Psoas muscle (tissue), 8 donors: ENCODE data around the gene SYNGR1. TPM values are rescaled to one million over a fixed set of nuclear protein-coding genes. Genes with fewer than 3 reads are reported as not detected.

Experiments used
- ATAC-seq, 4 donors: fragments of 200-7000 bp; cut with Tn5 transposase; one replicate each; pipeline ENCODE4 v1.9.1; 2020; ENCODE audit warnings: moderate library complexity in 3 of 4, mild to moderate bottlenecking in 2 of 4
- DNase-seq, 2 donors: peaks; one replicate each; pipeline ENCODE4 v3.0.0-alpha.2; 2020
- H3K27ac ChIP-seq: fragments of 200-600 bp; one replicate; pipeline ENCODE4 v1.8.0; 2022
- H3K27me3 ChIP-seq, 3 donors: fragments of 200-600 bp in 1 of 3; one replicate each; pipeline versions ENCODE4 v1.6.1 to v1.8.0; 2013 to 2022; ENCODE audit warnings: low read length in 2 of 3, mild to moderate bottlenecking in 2 of 3, moderate library complexity in 1 of 3; ENCODE audit not compliant: insufficient read depth in 3 of 3
- H3K36me3 ChIP-seq, 2 donors: fragments of 200-600 bp in 1 of 2; one replicate each; pipeline versions ENCODE4 v1.6.1 to v1.8.0; 2013 to 2022; ENCODE audit warnings: low read depth in 1 of 2, mild to moderate bottlenecking in 1 of 2, moderate library complexity in 1 of 2; ENCODE audit not compliant: insufficient read depth in 1 of 2
- H3K4me1 ChIP-seq: fragments of 200-600 bp; one replicate; pipeline ENCODE4 v1.8.0; 2022
- H3K4me3 ChIP-seq: fragments of 200-600 bp; one replicate; pipeline ENCODE4 v1.8.0; 2022; ENCODE audit warnings: mild to moderate bottlenecking
- H3K9me3 ChIP-seq: fragments of 200-600 bp; one replicate; pipeline ENCODE4 v1.8.0; 2022
- WGBS, 3 donors: extraction: QIAGEN DNeasy Blood & Tissue Kit; methylation state at CpG; one replicate each; pipeline versions ENCODE4 v1.1.6 to v1.1.7; 2013; 5-methylcytosine and 5-hydroxymethylcytosine counted together
- intact Hi-C, 2 donors: fragments of 100-400 bp; cut with DNase I; formaldehyde crosslinking; loops; one replicate each; pipeline versions ENCODE4 v1.11.0 to v1.14.2; 2022
- polyA plus RNA-seq, 3 donors: library from polyadenylated mRNA; stranded (reverse); fragments of 200-250 nt; gene quantifications; one replicate each; pipeline ENCODE4 v1.2.3, GENCODE V29; 2013
- total RNA-seq, 4 donors: library from RNA; stranded (reverse); fragmentation: NEBNext Ultra II Directional in 2 of 4; extraction: Animal tissue kit (Norgen Biotek cat#: 25700) in 2 of 4; gene quantifications; one replicate each; pipeline versions ENCODE4 v1.2.1 to v1.2.4, GENCODE V29; 2021 to 2023
- TF ChIP-seq, protein P1 (sequence below): fragments of 200-600 bp; IDR thresholded peaks from one replicate; pipeline ENCODE4 v1.8.0; 2022; ENCODE audit warnings: antibody characterized with exemption
- donor health status: healthy with polysubstance abuse.
- donor health status: DM: no; HTN: no; CAD: no; lungs with moderate emphysema.
- donor health status: Bipolar disorder and iron deficiency.
- donor health status: healthy.
- donor health status: DM: yes; HTN: yes; CAD: no.
- donor health status: DM: no; HTN: no; CAD: no.
- donor health status: DM: no; HTN: no; CAD: no.
- donor health status: DM: yes; HTN: yes; CAD: no.

Gene SYNGR1
- total and polyA plus RNA-seq, 7 donors, result 15.3 to 39.9 (median 20.4) TPM

DNA sequence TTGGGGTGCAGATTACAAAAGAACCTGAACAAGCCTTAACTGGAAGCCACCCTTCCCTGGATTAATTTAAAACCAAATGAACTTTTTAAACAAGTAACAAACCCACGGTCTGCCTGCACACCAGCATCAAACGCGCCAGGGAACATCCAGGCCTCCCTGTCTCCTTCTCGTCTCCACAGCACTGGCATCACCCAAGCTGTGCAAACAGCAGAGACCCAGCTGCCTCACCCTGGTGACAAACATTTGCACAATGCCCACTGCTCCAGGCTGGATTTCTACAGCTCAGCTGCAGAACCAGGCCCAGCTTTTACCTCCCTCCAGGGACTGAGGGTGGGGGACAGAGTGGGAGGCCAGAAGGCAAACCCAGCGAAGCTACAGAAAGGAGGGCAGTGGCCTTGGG is 37.4 kb upstream of the SYNGR1 start:
- Histone ChIP-seq H3K27me3 (no peaks in the 10 kb centered on the region), H3K27ac (no peak overlapping the region)
- intact Hi-C loops, result loop anchor here (5.0 to 10.0 kb wide), 3 partner anchors 70 to 438 kb away; partner anchors contain the start of genes CBX6 (in 1 of the 2) and PDGFB (in 1 of the 2)

DNA sequence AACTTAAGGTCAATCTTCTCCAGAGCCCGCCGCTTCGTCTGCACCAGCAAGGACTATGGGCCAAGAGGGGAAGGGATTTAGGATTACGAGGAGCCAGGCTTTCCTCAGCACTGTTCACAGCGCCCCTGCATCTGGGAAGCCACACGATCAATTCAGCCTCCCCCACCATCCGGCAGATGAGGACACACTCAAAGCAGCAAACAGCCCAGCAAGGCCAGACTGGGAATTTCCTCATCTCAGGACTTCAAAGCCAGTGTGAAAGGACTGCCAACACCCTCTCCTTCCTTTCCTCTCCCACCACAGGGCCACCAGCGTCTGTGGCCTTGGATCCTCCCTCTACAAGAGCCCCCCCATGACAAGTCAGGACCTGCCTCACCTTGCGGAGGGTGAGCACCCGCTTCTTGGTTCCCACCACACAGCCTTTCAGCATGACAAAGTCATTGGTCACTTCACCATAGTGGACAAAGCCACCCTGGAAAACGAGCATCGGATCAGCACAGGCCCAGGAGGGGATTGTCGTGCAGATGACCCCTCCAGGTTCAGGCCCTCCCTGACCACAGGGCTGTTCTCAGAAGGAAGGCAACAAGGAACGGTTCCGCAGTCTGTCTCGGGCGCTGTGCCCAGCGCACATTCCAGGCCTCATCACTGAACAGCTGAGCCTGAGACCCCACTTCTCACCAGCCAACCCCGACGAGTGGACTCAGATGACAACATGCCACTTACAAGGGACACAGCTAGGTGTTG is 36.4 kb upstream of the SYNGR1 start:
- Histone ChIP-seq H3K36me3 (peaks cover 10 to 71% of the 10 kb centered on the region in 2 donors), H3K9me3 (no peaks in the 10 kb centered on the region), H3K4me3 (peak overlapping the region; percentile 15), H3K27me3 (no peaks in the 10 kb centered on the region), H3K4me1 (peaks cover 55% of the 10 kb centered on the region), H3K27ac (peak overlapping the region; percentile 26)
- ATAC-seq (no peak), DNase-seq (no peak)
- TF ChIP-seq, protein P1, sequence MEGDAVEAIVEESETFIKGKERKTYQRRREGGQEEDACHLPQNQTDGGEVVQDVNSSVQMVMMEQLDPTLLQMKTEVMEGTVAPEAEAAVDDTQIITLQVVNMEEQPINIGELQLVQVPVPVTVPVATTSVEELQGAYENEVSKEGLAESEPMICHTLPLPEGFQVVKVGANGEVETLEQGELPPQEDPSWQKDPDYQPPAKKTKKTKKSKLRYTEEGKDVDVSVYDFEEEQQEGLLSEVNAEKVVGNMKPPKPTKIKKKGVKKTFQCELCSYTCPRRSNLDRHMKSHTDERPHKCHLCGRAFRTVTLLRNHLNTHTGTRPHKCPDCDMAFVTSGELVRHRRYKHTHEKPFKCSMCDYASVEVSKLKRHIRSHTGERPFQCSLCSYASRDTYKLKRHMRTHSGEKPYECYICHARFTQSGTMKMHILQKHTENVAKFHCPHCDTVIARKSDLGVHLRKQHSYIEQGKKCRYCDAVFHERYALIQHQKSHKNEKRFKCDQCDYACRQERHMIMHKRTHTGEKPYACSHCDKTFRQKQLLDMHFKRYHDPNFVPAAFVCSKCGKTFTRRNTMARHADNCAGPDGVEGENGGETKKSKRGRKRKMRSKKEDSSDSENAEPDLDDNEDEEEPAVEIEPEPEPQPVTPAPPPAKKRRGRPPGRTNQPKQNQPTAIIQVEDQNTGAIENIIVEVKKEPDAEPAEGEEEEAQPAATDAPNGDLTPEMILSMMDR, result no peak
- WGBS, 3 donors, result 64 to 65% (median 64%) methylated on average over 20 of the region's 20 CpGs
- intact Hi-C loops, result loop anchor here (5.0 to 10.0 kb wide), 3 partner anchors 71 to 439 kb away; partner anchors contain the start of genes CBX6 (in 1 of the 2) and PDGFB (in 1 of the 2)

More for the DNA sequence above, 37.4 kb upstream of the SYNGR1 start:
- Histone ChIP-seq H3K4me1 (peaks cover 51% of the 10 kb centered on the region), H3K9me3 (no peaks in the 10 kb centered on the region), H3K4me3 (no peak overlapping the region), H3K36me3 (peaks cover 9 to 60% of the 10 kb centered on the region in 2 donors)
- DNase-seq (no peak), ATAC-seq (no peak)
- TF ChIP-seq, protein P1, result no peak
- 70 to 75% (median 74%) methylated on average over 5 of the region's 5 CpGs for WGBS, 3 donors

DNA sequence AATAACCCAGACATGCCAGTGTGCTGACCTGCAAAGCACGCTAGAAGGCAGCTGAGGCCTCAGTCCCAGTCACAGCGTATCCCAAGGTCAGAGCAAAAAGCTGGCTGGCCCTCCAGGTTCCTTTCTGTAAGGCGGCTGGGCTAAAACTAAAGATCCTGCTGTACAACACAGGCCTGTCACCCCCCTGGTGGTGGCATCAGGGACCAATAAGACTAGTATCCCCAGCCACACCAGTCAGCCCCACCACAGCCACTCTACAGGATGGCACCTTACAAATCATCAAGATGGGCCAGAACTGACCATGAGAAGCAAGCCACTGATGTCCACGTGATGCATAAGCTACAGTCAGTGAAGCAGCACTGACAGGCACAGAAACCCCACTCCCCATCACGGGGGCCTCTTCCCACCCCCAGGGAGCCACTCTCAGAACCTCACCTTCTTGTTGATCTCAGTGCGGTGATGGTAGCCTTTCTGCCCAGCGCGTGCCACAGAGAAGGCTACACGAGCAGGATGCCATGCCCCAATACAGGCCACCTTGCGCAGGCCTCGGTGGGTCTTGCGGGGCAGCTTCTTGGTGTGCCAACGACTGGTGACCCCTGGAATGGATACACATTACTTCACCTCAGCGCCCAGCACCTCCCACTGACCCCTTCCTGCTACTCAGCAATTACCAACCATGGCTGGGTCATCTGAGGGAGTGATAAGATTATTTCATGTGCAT is 35.4 kb upstream of the SYNGR1 start:
- H3K4me1 ChIP-seq, result peaks cover 48% of the 10 kb centered on the region
- no peaks in the 10 kb centered on the region for H3K27me3 ChIP-seq
- 72 to 76% (median 73%) methylated on average over 13 to 14 of the region's 14 CpGs for WGBS, 3 donors
- ATAC-seq, result no peak
- no peak for DNase-seq
- TF ChIP-seq, protein P1, result peak; percentile 19
- H3K9me3 ChIP-seq, result no peaks in the 10 kb centered on the region
- intact Hi-C loops, result loop anchor here (5.0 to 10.0 kb wide), 3 partner anchors 72 to 440 kb away; partner anchors contain the start of genes CBX6 (in 1 of the 2) and PDGFB (in 1 of the 2)
- H3K27ac ChIP-seq, result peak overlapping the region; percentile 26
- H3K4me3 ChIP-seq, result peak overlapping the region; percentile 2
- H3K36me3 ChIP-seq, result peaks cover 10 to 72% of the 10 kb centered on the region in 2 donors

DNA sequence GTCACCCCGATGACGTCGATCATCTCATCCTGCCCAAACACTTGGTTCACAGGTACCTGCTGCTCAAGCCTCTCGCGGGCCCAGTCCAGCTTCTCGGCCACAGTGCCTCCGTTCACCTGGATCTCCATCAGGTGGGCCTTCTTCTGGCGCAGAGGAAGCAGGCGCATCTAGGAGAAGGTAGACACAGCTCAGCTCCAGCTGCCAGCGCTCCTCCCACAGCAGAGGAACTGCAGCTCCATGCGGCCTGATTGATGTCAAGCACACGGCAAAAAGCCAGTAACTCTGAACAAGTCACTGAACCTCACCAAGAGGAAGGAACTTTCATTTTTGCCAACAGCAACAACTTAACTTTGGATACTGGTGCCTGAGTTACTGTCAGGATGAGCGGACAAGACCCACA is 34.4 kb upstream of the SYNGR1 start:
- H3K27ac ChIP-seq, result peak overlapping the region; percentile 95
- 81 to 87% (median 85%) methylated on average over 13 of the region's 13 CpGs for WGBS, 3 donors
- peaks cover 10 to 72% of the 10 kb centered on the region in 2 donors for H3K36me3 ChIP-seq
- no peaks in the 10 kb centered on the region for H3K9me3 ChIP-seq
- ATAC-seq (no peak), DNase-seq (no peak)
- no peaks in the 10 kb centered on the region for H3K27me3 ChIP-seq
- peaks cover 48% of the 10 kb centered on the region for H3K4me1 ChIP-seq
- TF ChIP-seq, protein P1, result no peak
- H3K4me3 ChIP-seq, result peak overlapping the region; percentile 91
- intact Hi-C loops, result loop anchor here (5.0 to 10.0 kb wide), 3 partner anchors 163 to 441 kb away; partner anchors contain the start of genes CBX6 (in 1 of the 2) and CBX7 (in 1 of the 2)
